ENCODE measurements around the gene VWA1. TPM values are rescaled to one million over a fixed set of nuclear protein-coding genes. Genes with fewer than 3 reads are reported as not detected.

Gene VWA1
- polyA plus RNA-seq, 1 donor (not counting 4 experiments of a cell fraction or from before 2014, with no cell fraction given) = 6.5 TPM

DNA sequence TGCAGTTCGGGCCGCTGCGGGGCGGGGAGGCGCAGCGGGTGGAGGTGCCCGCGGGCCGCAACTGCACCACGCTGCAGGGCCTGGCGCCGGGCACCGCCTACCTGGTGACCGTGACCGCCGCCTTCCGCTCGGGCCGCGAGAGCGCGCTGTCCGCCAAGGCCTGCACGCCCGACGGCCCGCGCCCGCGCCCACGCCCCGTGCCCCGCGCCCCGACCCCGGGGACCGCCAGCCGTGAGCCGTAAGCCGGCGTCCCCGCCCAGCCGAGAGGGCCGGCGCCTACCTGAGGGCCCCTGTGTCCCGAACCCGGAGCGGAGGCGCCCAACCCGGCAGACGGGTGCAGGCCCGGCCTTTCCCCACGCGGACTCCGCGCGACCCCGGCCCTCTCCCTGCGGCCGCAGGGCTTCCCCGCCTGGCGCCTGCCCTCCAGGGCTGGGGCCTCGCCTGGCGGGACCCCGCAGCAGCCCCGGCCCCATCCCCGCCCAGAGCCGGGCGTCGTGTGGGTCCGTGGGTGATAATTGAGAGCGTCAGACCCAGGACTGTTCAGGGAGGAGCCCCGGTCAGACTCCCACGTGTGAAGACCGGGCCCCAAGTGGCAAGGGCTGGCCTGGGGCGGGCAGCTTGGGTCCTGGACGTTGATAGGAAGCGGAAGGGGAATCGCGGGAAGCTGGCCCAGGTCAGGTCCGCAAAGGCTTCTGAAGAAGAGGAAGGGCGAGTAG is 4.2 kb downstream of the VWA1 start:
- Histone ChIP-seq H3K79me2 (ENCODE audit: control insufficient read depth, insufficient read depth, low read length) (no peaks in the 10 kb centered on the region), H3K9ac (ENCODE audit: control insufficient read depth, extremely low read depth, insufficient read depth, low read length) (no peak overlapping the region), H3K9me1 (ENCODE audit: control insufficient read depth, extremely low read depth, insufficient read depth, low read length) (no peaks in the 10 kb centered on the region), H3K9me3 (ENCODE audit: control insufficient read depth, low read depth, low read length) (no peaks in the 10 kb centered on the region), H2AFZ (ENCODE audit: control insufficient read depth, low read length) (no peak overlapping the region), H3K4me3 (ENCODE audit: control insufficient read depth in 2 of 3, extremely low read depth in 1 of 3, insufficient read depth in 2 of 3, low read depth in 1 of 3, low read length in 3 of 3) (no peak overlapping the region), H3K36me3 (ENCODE audit: control insufficient read depth in 2 of 2, extremely low read depth in 1 of 2, insufficient read depth in 2 of 2, low read length in 2 of 2) (no peaks in the 10 kb centered on the region), H3K4me1 (ENCODE audit: control insufficient read depth, extremely low read depth, insufficient read depth, low read length) (peaks cover 9% of the 10 kb centered on the region), H3K4me2 (ENCODE audit: control insufficient read depth, extremely low read depth, insufficient read depth, low read depth, low read length) (no peak overlapping the region), H4K20me1 (ENCODE audit: control insufficient read depth, extremely low read depth, insufficient read depth, low read length) (peaks cover 2% of the 10 kb centered on the region), H3K27ac (ENCODE audit: control insufficient read depth, insufficient read depth, low read length) (no peak overlapping the region), H3K27me3 (ENCODE audit: control insufficient read depth, extremely low read depth, insufficient read depth, low read length) (no peaks in the 10 kb centered on the region)
- DNase-seq (ENCODE audit: low read depth, low spot score) (no peak), FAIRE-seq (no peak)
- no peak for TF ChIP-seq EZH2 (IDR thresholded peaks at IDR 0.05; ENCODE audit: low read length)
- TF ChIP-seq, protein P1, sequence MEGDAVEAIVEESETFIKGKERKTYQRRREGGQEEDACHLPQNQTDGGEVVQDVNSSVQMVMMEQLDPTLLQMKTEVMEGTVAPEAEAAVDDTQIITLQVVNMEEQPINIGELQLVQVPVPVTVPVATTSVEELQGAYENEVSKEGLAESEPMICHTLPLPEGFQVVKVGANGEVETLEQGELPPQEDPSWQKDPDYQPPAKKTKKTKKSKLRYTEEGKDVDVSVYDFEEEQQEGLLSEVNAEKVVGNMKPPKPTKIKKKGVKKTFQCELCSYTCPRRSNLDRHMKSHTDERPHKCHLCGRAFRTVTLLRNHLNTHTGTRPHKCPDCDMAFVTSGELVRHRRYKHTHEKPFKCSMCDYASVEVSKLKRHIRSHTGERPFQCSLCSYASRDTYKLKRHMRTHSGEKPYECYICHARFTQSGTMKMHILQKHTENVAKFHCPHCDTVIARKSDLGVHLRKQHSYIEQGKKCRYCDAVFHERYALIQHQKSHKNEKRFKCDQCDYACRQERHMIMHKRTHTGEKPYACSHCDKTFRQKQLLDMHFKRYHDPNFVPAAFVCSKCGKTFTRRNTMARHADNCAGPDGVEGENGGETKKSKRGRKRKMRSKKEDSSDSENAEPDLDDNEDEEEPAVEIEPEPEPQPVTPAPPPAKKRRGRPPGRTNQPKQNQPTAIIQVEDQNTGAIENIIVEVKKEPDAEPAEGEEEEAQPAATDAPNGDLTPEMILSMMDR (optimal IDR thresholded peaks at IDR 0.05 in 1 of 3, IDR thresholded peaks at IDR 0.05 in 1 of 3, conservative IDR thresholded peaks at IDR 0.05 in 1 of 3; ENCODE audit: extremely low read depth in 1 of 3, insufficient read depth in 2 of 3, low read length in 3 of 3) = no peak
- dilution Hi-C loops (cut with MboI; ENCODE audit: extremely low pct_ligation_motif_present, low sequenced_read_pairs) = no loop called here

GRCh38 chr1:1440262-1441001 is 4.9 kb downstream of the VWA1 start:
- peaks cover 2% of the 10 kb centered on the region for H4K20me1 ChIP-seq (ENCODE audit: control insufficient read depth, extremely low read depth, insufficient read depth, low read length)
- H3K27ac ChIP-seq (ENCODE audit: control insufficient read depth, insufficient read depth, low read length) = no peak overlapping the region
- H3K4me1 ChIP-seq (ENCODE audit: control insufficient read depth, extremely low read depth, insufficient read depth, low read length) = peaks cover 5% of the 10 kb centered on the region
- no peaks in the 10 kb centered on the region for H3K9me1 ChIP-seq (ENCODE audit: control insufficient read depth, extremely low read depth, insufficient read depth, low read length)
- no peak overlapping the region for H3K4me3 ChIP-seq (ENCODE audit: control insufficient read depth in 2 of 3, extremely low read depth in 1 of 3, insufficient read depth in 2 of 3, low read depth in 1 of 3, low read length in 3 of 3)
- FAIRE-seq = no peak
- dilution Hi-C loops (cut with MboI; ENCODE audit: extremely low pct_ligation_motif_present, low sequenced_read_pairs) = no loop called here
- no peak for DNase-seq (ENCODE audit: low read depth, low spot score)
- H3K4me2 ChIP-seq (ENCODE audit: control insufficient read depth, extremely low read depth, insufficient read depth, low read depth, low read length) = no peak overlapping the region
- H3K9ac ChIP-seq (ENCODE audit: control insufficient read depth, extremely low read depth, insufficient read depth, low read length) = no peak overlapping the region
- H3K79me2 ChIP-seq (ENCODE audit: control insufficient read depth, insufficient read depth, low read length) = no peaks in the 10 kb centered on the region
- no peaks in the 10 kb centered on the region for H3K36me3 ChIP-seq (ENCODE audit: control insufficient read depth in 2 of 2, extremely low read depth in 1 of 2, insufficient read depth in 2 of 2, low read length in 2 of 2)
- H2AFZ ChIP-seq (ENCODE audit: control insufficient read depth, low read length) = no peak overlapping the region
- H3K27me3 ChIP-seq (ENCODE audit: control insufficient read depth, extremely low read depth, insufficient read depth, low read length) = no peaks in the 10 kb centered on the region
- TF ChIP-seq EZH2 (IDR thresholded peaks at IDR 0.05; ENCODE audit: low read length) = no peak
- TF ChIP-seq, protein P1 (optimal IDR thresholded peaks at IDR 0.05 in 1 of 3, IDR thresholded peaks at IDR 0.05 in 1 of 3, conservative IDR thresholded peaks at IDR 0.05 in 1 of 3; ENCODE audit: extremely low read depth in 1 of 3, insufficient read depth in 2 of 3, low read length in 3 of 3) = no peak
- no peaks in the 10 kb centered on the region for H3K9me3 ChIP-seq (ENCODE audit: control insufficient read depth, low read depth, low read length)
